Caco-2 (cell line): ENCODE results near the gene SSB. TPM values are rescaled to one million over a fixed set of nuclear protein-coding genes. Genes with fewer than 3 reads are reported as not detected.
"Not testable (repeated sequence)": the region's sequence is repeated elsewhere in the genome, so short reads cannot be mapped to it uniquely, and the experiment has no call there.

ENCODE experiments used
- BruUV-seq: library from RNA; stranded (reverse); fragments of 400-500 nt; replicated peaks from 2 replicates; lab custom pipeline; 2021; lab: Mats Ljungman, UMichigan
- CTCF ChIA-PET: fragments of 300-600 bp; sonication (Branson Sonifier 250); formaldehyde crosslinking; loops from one replicate; lab custom pipeline; 2022; ENCODE audit warnings: antibody characterized with exemption; lab: Charles Lee
- POLR2A ChIA-PET: fragments of 300-600 bp; sonication (Branson Sonifier 250); formaldehyde crosslinking; loops from one replicate; lab custom pipeline; 2022; ENCODE audit warnings: antibody characterized with exemption; lab: Charles Lee
- DNase-seq, 2 experiments: peaks; one replicate each; pipeline versions ENCODE4 v3.0.0 to v3.0.0-alpha.2; 2020 to 2022
- H3K27me3 ChIP-seq: replicated peaks from 2 replicates; pipeline ENCODE4 v1.6.0; 2011; ENCODE audit warnings: low read length; ENCODE audit not compliant: control insufficient read depth, insufficient read depth
- H3K36me3 ChIP-seq: 2 replicates; pipeline ENCODE4 v1.5.1; 2011; ENCODE audit warnings: low read length; ENCODE audit not compliant: control insufficient read depth, insufficient read depth
- H3K4me1 ChIP-seq: fragments of 250-450 bp; sonication (Bioruptor Pico); 2 replicates; pipeline ENCODE4 v1.5.1; 2020; ENCODE audit warnings: mild to moderate bottlenecking
- H3K4me3 ChIP-seq: 2 replicates; pipeline ENCODE4 v1.5.1; 2011; ENCODE audit warnings: low read depth, mild to moderate bottlenecking, control low read depth, low read length
- H3K9me3 ChIP-seq: fragments of 250-450 bp; sonication (Bioruptor Pico); 2 replicates; pipeline ENCODE4 v1.5.1; 2020; ENCODE audit warnings: mild to moderate bottlenecking, moderate library complexity
- H3K27ac Mint-ChIP-seq: one replicate; pipeline ENCODE4 v1.8.0; 2022; ENCODE audit warnings: mixed read lengths; ENCODE audit not compliant: unreplicated experiment
- H3K27me3 Mint-ChIP-seq: one replicate; pipeline ENCODE4 v1.8.0; 2022; ENCODE audit warnings: mixed read lengths; ENCODE audit not compliant: insufficient read depth, unreplicated experiment
- H3K36me3 Mint-ChIP-seq: one replicate; pipeline ENCODE4 v1.8.0; 2022; ENCODE audit warnings: mild to moderate bottlenecking, mixed read lengths; ENCODE audit not compliant: insufficient read depth, unreplicated experiment
- H3K4me1 Mint-ChIP-seq: one replicate; pipeline ENCODE4 v1.8.0; 2022; ENCODE audit warnings: low read depth, mixed read lengths; ENCODE audit not compliant: unreplicated experiment
- H3K4me3 Mint-ChIP-seq: one replicate; pipeline ENCODE4 v1.8.0; 2022; ENCODE audit warnings: mild to moderate bottlenecking, moderate library complexity, mixed read lengths; ENCODE audit not compliant: unreplicated experiment
- H3K9me3 Mint-ChIP-seq: one replicate; pipeline ENCODE4 v1.8.0; 2022; ENCODE audit warnings: mixed read lengths; ENCODE audit not compliant: unreplicated experiment
- CTCF ChIP-seq, 2 experiments: fragments of 200-600 bp in 1 of 2; IDR thresholded peaks; 1 replicate in 1 of 2; 2 replicates in 1 of 2; pipeline versions ENCODE4 v1.5.1 to v1.8.0; 2011 to 2022; ENCODE audit warnings: antibody characterized with exemption in 1 of 2, control low read depth in 1 of 2, inconsistent platforms in 1 of 2, low read depth in 1 of 2, low read length in 1 of 2, mild to moderate bottlenecking in 1 of 2, moderate library complexity in 1 of 2; ENCODE audit not compliant: insufficient read depth in 1 of 2, severe bottlenecking in 1 of 2, unreplicated experiment in 1 of 2
- intact Hi-C: fragments of 100-400 bp; cut with micrococcal nuclease; formaldehyde crosslinking; loops from one replicate; pipeline ENCODE4 v1.10.0; 2022; ENCODE audit not compliant: unreplicated experiment
- total RNA-seq: library from RNA; stranded (reverse); gene quantifications from 2 replicates; pipeline ENCODE4 v1.2.3, GENCODE V29; 2022

The SSB gene
- total RNA-seq, 1 experiment from 2014 or later = 215 TPM

- Histone ChIP-seq H3K4me1 (no peaks in the 10 kb centered on the region), H3K36me3 (no peaks in the 10 kb centered on the region), H3K27me3 (no peaks in the 10 kb centered on the region), H3K4me3 (no peak overlapping the region), H3K9me3 (peaks cover 5% of the 10 kb centered on the region)
- ChIA-PET CTCF (no interaction called here), POLR2A (no interaction called here)
- Mint-ChIP-seq H3K4me3 (no peak overlapping the region), H3K9me3 (no peaks in the 10 kb centered on the region), H3K27me3 (no peaks in the 10 kb centered on the region), H3K4me1 (no peaks in the 10 kb centered on the region), H3K36me3 (peaks cover 11% of the 10 kb centered on the region), H3K27ac (no peak overlapping the region)
- TF ChIP-seq CTCF (IDR thresholded peaks at IDR 0.05; ENCODE audit: insufficient read depth in 1 of 2, low read depth in 1 of 2, low read length in 1 of 2, severe bottlenecking in 1 of 2, unreplicated experiment in 1 of 2) = no peak
- intact Hi-C loops = no loop called here
- BruUV-seq = no TSS peak
- no peak for DNase-seq
Observed at GRCh38 chr2:169853041-169853668, 54.5 kb downstream of the SSB start.

DNA sequence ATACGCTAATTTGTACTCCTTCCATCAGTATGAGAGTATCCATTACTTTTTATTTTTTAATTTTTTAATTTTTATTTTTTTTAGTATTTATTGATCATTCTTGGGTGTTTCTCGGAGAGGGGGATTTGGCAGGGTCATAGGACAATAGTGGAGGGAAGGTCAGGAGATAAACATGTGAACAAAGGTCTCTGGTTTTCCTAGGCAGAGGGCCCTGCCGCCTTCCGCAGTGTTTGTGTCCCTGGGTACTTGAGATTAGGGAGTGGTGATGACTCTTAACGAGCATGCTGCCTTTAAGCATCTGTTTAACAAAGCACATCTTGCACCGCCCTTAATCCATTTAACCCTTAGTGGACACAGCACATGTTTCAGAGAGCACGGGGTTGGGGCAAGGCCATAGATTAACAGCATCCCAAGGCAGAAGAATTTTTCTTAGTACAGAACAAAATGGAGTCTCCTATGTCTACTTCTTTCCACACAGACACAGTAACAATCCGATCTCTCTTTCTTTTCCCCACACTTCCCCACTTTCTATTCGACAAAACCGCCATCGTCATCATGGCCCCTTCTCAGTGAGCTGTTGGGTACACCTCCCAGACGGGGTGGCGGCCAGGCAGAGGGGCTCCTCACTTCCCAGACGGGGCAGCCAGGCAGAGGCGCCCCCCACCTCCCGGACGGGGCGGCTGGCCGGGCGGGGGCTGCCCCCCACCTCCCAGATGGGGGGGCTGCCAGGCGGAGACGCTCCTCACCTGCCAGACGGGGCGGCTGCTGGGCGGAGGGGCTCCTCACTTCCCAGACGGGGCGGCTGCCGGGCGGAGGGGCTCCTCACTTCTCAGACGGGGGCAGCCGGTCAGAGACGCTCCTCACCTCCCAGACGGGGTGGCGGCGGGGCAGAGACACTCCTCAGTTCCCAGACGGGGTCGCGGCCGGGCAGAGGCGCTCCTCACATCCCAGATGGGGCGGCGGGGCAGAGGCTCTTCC is 56.9 kb downstream of the SSB start:
- BruUV-seq, H3K27ac Mint-ChIP-seq, H3K4me3 ChIP-seq, DNase-seq, H3K36me3 Mint-ChIP-seq, H3K4me3 Mint-ChIP-seq, H3K27me3 ChIP-seq, H3K27me3 Mint-ChIP-seq, POLR2A ChIA-PET, H3K4me1 ChIP-seq, CTCF ChIA-PET, H3K4me1 Mint-ChIP-seq, H3K9me3 Mint-ChIP-seq, intact Hi-C loops, H3K36me3 ChIP-seq, H3K9me3 ChIP-seq: not testable (repeated sequence)

GRCh38 chr2:169859423-169859822 is 60.8 kb downstream of the SSB start:
- BruUV-seq = no TSS peak
- H3K4me1 Mint-ChIP-seq = no peaks in the 10 kb centered on the region
- Histone ChIP-seq H3K27me3 (no peaks in the 10 kb centered on the region), H3K36me3 (no peaks in the 10 kb centered on the region), H3K4me1 (no peaks in the 10 kb centered on the region), H3K9me3 (no peaks in the 10 kb centered on the region), H3K4me3 (no peak overlapping the region)
- no peaks in the 10 kb centered on the region for H3K27me3 Mint-ChIP-seq
- H3K9me3 Mint-ChIP-seq = no peaks in the 10 kb centered on the region
- H3K27ac Mint-ChIP-seq = no peak overlapping the region
- intact Hi-C loops = no loop called here
- ChIA-PET CTCF (no interaction called here), POLR2A (no interaction called here)
- H3K36me3 Mint-ChIP-seq = no peaks in the 10 kb centered on the region
- no peak for DNase-seq
- TF ChIP-seq CTCF (IDR thresholded peaks at IDR 0.05; ENCODE audit: insufficient read depth in 1 of 2, low read depth in 1 of 2, low read length in 1 of 2, severe bottlenecking in 1 of 2, unreplicated experiment in 1 of 2) = no peak
- H3K4me3 Mint-ChIP-seq = no peak overlapping the region
